ENCODE results near the gene OPN4.

Gene OPN4

DNA sequence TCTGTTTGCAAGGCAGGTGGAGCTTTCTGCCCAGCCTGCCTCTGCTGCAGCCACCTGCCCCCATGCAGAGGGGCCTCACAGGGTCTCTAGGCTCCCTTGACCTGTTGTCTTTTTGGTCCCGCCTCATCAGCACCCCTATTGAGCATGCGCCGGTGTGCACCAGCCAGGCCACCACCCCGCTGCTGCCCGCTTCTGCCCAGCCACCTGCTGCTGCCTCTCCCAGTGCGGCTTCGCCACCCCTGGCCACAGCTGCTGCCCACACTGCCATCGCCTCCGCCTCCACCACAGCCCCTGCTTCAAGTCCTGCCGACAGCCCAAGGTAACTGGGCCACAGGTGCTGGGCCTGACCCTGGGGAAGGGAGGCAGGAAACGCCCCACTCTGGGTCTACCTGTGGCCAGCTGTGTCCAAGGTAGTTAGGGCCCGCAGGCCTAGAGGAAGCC, 52.1 kb downstream of the OPN4 start:
- Histone ChIP-seq H3K27ac (no peak overlapping the region), H3K4me2 (no peak overlapping the region), H3K27me3 (no peaks in the 10 kb centered on the region), H3K4me1 (peaks cover 6% of the 10 kb centered on the region), H3K36me3 (no peaks in the 10 kb centered on the region), H3K9me3 (no peaks in the 10 kb centered on the region), H4K20me1 (no peaks in the 10 kb centered on the region), H3K9ac (no peak overlapping the region), H3K4me3 (no peak overlapping the region)
- no peak for TF ChIP-seq Cebpa-rat (IDR thresholded peaks at IDR 0.05)

GRCh38 chr10:86706977-86707376, 52.6 kb downstream of the OPN4 start:
- Histone ChIP-seq H3K4me1 (peaks cover 7% of the 10 kb centered on the region), H4K20me1 (no peaks in the 10 kb centered on the region), H3K36me3 (no peaks in the 10 kb centered on the region), H3K27me3 (peaks cover 3% of the 10 kb centered on the region; the same call in 1 of the 2 replicates), H3K9ac (no peak overlapping the region), H3K4me3 (no peak overlapping the region), H3K27ac (no peak overlapping the region), H3K9me3 (no peaks in the 10 kb centered on the region), H3K4me2 (no peak overlapping the region)
- TF ChIP-seq Cebpa-rat (IDR thresholded peaks at IDR 0.05): no peak

GRCh38 chr10:86707505-86707904, 53.2 kb downstream of the OPN4 start:
- Histone ChIP-seq H3K9ac (no peak overlapping the region), H3K36me3 (no peaks in the 10 kb centered on the region), H3K27me3 (peaks cover 8% of the 10 kb centered on the region; the same call in 1 of the 2 replicates), H3K4me2 (no peak overlapping the region), H3K4me3 (no peak overlapping the region), H4K20me1 (no peaks in the 10 kb centered on the region), H3K27ac (no peak overlapping the region), H3K4me1 (peaks cover 12% of the 10 kb centered on the region), H3K9me3 (no peaks in the 10 kb centered on the region)
- no peak for TF ChIP-seq Cebpa-rat (IDR thresholded peaks at IDR 0.05)

DNA sequence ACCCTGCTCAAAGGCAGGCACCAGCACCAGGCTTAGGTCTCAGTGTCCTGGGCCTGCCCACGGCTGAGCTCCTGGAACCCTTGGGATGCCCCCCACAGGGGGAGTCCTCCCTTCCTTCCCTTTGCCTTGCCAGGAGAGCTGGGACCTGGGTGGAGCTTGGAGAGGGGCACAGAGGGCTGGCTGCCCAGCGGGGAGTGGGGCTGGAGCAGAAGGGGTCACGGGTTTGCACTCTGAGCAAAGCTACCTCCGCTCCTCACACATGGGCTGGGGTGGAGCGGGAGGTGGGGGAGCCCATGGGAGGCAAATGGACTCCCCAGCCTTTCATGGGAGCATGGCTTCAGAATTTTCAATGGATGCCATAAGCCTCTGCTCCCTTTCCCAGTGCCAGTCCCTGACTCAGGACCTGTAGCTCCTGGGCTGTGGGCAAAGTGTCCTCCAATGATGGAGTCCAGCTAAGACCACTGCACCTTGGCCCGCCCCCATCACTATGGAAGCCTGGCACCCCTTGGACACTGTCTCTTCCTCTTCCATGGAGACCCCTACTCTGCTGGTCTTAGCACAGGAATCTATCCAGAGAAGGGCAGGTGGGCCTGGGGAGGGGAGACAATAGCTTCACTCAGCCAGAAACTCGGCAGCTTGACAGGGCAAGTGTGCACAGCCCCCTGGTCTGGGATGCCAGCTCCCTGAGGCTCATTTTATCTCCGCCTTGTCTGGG, 53.9 kb downstream of the OPN4 start:
- Histone ChIP-seq H3K36me3 (no peaks in the 10 kb centered on the region), H3K4me1 (peaks cover 16% of the 10 kb centered on the region)

GRCh38 chr10:86708783-86709380, 54.5 kb downstream of the OPN4 start:
- Histone ChIP-seq H3K9me3 (no peaks in the 10 kb centered on the region), H3K4me3 (no peak overlapping the region), H3K4me1 (peaks cover 16% of the 10 kb centered on the region), H3K9ac (no peak overlapping the region), H4K20me1 (no peaks in the 10 kb centered on the region), H3K27ac (no peak overlapping the region), H3K4me2 (no peak overlapping the region), H3K36me3 (no peaks in the 10 kb centered on the region), H3K27me3 (peaks cover 8% of the 10 kb centered on the region; the same call in 1 of the 2 replicates)
- no peak for TF ChIP-seq Cebpa-rat (IDR thresholded peaks at IDR 0.05)

More for the DNA sequence above, 53.9 kb downstream of the OPN4 start:
- Histone ChIP-seq H3K4me3 (no peak overlapping the region), H4K20me1 (no peaks in the 10 kb centered on the region), H3K4me2 (no peak overlapping the region), H3K27ac (no peak overlapping the region), H3K9me3 (no peaks in the 10 kb centered on the region), H3K9ac (no peak overlapping the region), H3K27me3 (peaks cover 8% of the 10 kb centered on the region; the same call in 1 of the 2 replicates)
- no peak for TF ChIP-seq Cebpa-rat (IDR thresholded peaks at IDR 0.05)

- Histone ChIP-seq H3K27me3 (peaks cover 8% of the 10 kb centered on the region; the same call in 1 of the 2 replicates), H4K20me1 (no peaks in the 10 kb centered on the region), H3K9me3 (no peaks in the 10 kb centered on the region), H3K36me3 (no peaks in the 10 kb centered on the region), H3K4me2 (no peak overlapping the region), H3K27ac (no peak overlapping the region), H3K4me1 (peaks cover 16% of the 10 kb centered on the region), H3K9ac (no peak overlapping the region), H3K4me3 (no peak overlapping the region)
- no peak for TF ChIP-seq Cebpa-rat (IDR thresholded peaks at IDR 0.05)
Measured at GRCh38 chr10:86709396-86710185, 55.2 kb downstream of the OPN4 start.

GRCh38 chr10:86710987-86711512, 56.7 kb downstream of the OPN4 start:
- Histone ChIP-seq H3K9me3 (no peaks in the 10 kb centered on the region), H3K4me3 (peak overlapping the region; percentile 73), H3K4me1 (peaks cover 16% of the 10 kb centered on the region), H3K27ac (peak overlapping the region; percentile 79), H4K20me1 (no peaks in the 10 kb centered on the region), H3K36me3 (no peaks in the 10 kb centered on the region), H3K4me2 (peak overlapping the region; percentile 90), H3K27me3 (peaks cover 8% of the 10 kb centered on the region; the same call in 1 of the 2 replicates), H3K9ac (peak overlapping the region; percentile 77)
- no peak for TF ChIP-seq Cebpa-rat (IDR thresholded peaks at IDR 0.05)

- peaks cover 16% of the 10 kb centered on the region for H3K4me1 ChIP-seq
- TF ChIP-seq Cebpa-rat (IDR thresholded peaks at IDR 0.05): no peak
- peaks cover 8% of the 10 kb centered on the region; the same call in 1 of the 2 replicates for H3K27me3 ChIP-seq
- peak overlapping the region; percentile 79 for H3K27ac ChIP-seq
- peak overlapping the region; percentile 73 for H3K4me3 ChIP-seq
- H3K9ac ChIP-seq: peak overlapping the region; percentile 77
- peak overlapping the region; percentile 90 for H3K4me2 ChIP-seq
- no peaks in the 10 kb centered on the region for H3K9me3 ChIP-seq
- H4K20me1 ChIP-seq: no peaks in the 10 kb centered on the region
- H3K36me3 ChIP-seq: no peaks in the 10 kb centered on the region
Measured at GRCh38 chr10:86711513-86712316, 57.4 kb downstream of the OPN4 start.

GRCh38 chr10:86712317-86712707, 58.0 kb downstream of the OPN4 start:
- no peaks in the 10 kb centered on the region for H3K36me3 ChIP-seq

More at GRCh38 chr10:86712317-86712707, 58.0 kb downstream of the OPN4 start:
- Histone ChIP-seq H3K4me1 (peaks cover 16% of the 10 kb centered on the region), H3K27ac (peak overlapping the region; percentile 79), H4K20me1 (no peaks in the 10 kb centered on the region), H3K27me3 (peaks cover 8% of the 10 kb centered on the region; the same call in 1 of the 2 replicates), H3K9me3 (no peaks in the 10 kb centered on the region), H3K4me3 (peak overlapping the region; percentile 73), H3K4me2 (peak overlapping the region; percentile 90), H3K9ac (peak overlapping the region; percentile 77)
- TF ChIP-seq Cebpa-rat (IDR thresholded peaks at IDR 0.05): no peak
